GM12875 (cell line): ENCODE measurements around the gene TGFBR3.

Experiments
- H3K4me3 ChIP-seq: one replicate; pipeline ENCODE4 v1.5.1; 2011; ENCODE audit warnings: low read depth, low read length, control low read depth
- TF ChIP-seq, protein P1 (sequence below): IDR thresholded peaks from 2 replicates; pipeline ENCODE4 v1.5.1; 2011; ENCODE audit warnings: low read depth, mild to moderate bottlenecking, control low read depth, inconsistent platforms, low read length, moderate library complexity, borderline replicate concordance; ENCODE audit not compliant: insufficient read depth

Gene TGFBR3

GRCh38 chr1:91876040-91876470 is 9.9 kb downstream of the TGFBR3 start:
- TF ChIP-seq, protein P1, sequence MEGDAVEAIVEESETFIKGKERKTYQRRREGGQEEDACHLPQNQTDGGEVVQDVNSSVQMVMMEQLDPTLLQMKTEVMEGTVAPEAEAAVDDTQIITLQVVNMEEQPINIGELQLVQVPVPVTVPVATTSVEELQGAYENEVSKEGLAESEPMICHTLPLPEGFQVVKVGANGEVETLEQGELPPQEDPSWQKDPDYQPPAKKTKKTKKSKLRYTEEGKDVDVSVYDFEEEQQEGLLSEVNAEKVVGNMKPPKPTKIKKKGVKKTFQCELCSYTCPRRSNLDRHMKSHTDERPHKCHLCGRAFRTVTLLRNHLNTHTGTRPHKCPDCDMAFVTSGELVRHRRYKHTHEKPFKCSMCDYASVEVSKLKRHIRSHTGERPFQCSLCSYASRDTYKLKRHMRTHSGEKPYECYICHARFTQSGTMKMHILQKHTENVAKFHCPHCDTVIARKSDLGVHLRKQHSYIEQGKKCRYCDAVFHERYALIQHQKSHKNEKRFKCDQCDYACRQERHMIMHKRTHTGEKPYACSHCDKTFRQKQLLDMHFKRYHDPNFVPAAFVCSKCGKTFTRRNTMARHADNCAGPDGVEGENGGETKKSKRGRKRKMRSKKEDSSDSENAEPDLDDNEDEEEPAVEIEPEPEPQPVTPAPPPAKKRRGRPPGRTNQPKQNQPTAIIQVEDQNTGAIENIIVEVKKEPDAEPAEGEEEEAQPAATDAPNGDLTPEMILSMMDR, result no peak
- H3K4me3 ChIP-seq, result no peak overlapping the region

DNA sequence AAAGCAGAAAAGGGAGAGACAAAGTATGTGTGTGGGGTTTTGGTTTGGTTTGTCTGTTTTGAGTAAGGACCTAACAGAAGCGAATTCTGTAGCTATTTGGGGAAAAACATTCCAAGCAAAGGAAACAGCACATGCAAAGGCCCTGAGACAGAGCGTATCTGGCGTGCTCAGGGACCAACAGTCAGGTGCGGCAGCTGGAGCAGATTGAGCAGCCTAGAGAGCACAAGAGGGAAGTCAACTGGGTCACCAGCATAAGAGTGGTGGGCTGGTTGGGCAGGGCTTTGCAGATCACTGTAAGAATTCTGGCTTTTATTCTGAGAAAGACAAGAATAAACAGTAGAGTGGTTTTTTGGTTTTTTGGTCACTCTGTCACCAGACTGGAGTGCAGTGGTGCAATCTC is 11.8 kb downstream of the TGFBR3 start:
- H3K4me3 ChIP-seq, result no peak overlapping the region
- TF ChIP-seq, protein P1, result no peak

DNA sequence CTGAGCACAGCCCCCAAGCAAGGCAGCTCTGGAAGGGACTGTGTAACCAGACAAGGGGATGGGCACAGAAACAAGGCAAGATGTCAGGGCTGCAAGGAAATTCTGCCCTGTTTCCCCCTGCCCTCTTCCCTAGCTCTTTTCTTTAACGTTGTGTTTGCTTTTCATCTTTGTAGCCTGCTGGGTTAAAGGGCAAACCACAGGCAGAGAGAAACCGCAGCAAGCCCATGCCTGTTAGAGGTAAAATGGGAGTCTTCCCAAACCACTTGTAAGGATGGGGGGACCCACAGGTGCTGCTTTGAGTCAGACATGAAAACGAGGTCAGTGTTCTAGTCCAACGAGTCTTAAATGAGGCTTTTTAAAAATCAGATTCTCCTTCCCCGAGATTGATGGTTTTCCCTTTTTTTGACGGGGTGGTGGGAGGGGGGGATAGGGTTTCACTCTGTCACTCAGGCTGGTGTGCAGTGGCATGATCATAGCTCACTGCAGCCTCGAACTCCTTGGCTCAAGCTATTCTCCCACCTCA is 13.3 kb downstream of the TGFBR3 start:
- TF ChIP-seq, protein P1, result no peak
- no peak overlapping the region for H3K4me3 ChIP-seq

GRCh38 chr1:91872000-91872399 is 14.0 kb downstream of the TGFBR3 start:
- no peak overlapping the region for H3K4me3 ChIP-seq
- TF ChIP-seq, protein P1, result no peak

GRCh38 chr1:91870322-91870721 is 15.6 kb downstream of the TGFBR3 start:
- H3K4me3 ChIP-seq, result no peak overlapping the region
- TF ChIP-seq, protein P1, result no peak

- TF ChIP-seq, protein P1, result no peak
- no peak overlapping the region for H3K4me3 ChIP-seq
Observed at GRCh38 chr1:91866425-91866824, 19.5 kb downstream of the TGFBR3 start.

- TF ChIP-seq, protein P1, result no peak
Observed at GRCh38 chr1:91864017-91864700, 21.8 kb downstream of the TGFBR3 start.

More at GRCh38 chr1:91864017-91864700, 21.8 kb downstream of the TGFBR3 start:
- H3K4me3 ChIP-seq, result no peak overlapping the region
